Adrenal gland (tissue), 5 donors: ENCODE results near the gene CADM1.

Experiments
- POLR2A ChIP-seq, 2 donors: fragments of 450-650 bp; IDR thresholded peaks; one replicate each; pipeline ENCODE4 v1.6.1; 2017; ENCODE audit warnings: antibody characterized with exemption in 2 of 2, mild to moderate bottlenecking in 2 of 2, moderate library complexity in 1 of 2
- TF ChIP-seq, protein P1 (sequence below), 6 experiments: fragments of 450-650 bp in 4 of 6; fragments of 200-600 bp in 2 of 6; sonication (generic) in 1 of 6; IDR thresholded peaks; 1 replicate in 5 of 6; 2 replicates in 1 of 6; pipeline versions ENCODE4 v1.5.1 to v1.8.0; 2016 to 2021; ENCODE audit warnings: antibody characterized with exemption in 6 of 6, mild to moderate bottlenecking in 2 of 6, moderate library complexity in 1 of 6
- donor health status: DM: no; HTN: no; CAD: no.

DNA sequence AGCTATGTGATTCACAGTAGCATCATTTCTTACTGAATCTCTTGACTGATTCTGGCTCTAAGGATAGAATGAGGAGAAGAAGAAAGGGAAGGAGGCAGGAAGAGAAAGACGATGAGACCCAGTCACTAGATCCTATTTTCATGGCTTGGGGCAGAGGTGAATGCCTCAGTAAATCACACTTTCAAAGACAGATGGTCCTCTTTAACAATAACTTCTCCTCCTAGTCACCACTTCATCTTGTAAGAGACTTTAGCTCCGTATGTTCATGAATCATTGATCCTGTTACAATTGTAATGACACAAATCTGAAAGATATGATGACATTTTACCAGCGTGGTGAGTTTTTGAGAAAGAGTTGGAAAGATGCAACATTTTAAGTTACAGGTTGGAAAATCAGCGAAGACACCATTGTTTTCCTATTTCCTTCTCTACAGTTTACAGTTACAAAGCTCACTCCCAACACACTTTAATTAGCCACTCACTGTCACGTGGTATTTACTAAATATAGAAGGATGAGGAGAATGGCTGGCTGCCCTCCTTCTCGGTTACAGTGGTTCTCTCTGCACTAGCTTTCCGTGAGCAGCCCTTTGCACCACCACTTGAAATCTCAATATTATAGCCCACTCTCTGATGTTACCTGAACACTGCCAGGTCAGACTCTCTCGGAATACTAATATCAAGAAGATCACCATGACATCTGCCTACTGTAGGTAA lies 205.8 kb downstream of the CADM1 start:
- TF ChIP-seq, protein P1, sequence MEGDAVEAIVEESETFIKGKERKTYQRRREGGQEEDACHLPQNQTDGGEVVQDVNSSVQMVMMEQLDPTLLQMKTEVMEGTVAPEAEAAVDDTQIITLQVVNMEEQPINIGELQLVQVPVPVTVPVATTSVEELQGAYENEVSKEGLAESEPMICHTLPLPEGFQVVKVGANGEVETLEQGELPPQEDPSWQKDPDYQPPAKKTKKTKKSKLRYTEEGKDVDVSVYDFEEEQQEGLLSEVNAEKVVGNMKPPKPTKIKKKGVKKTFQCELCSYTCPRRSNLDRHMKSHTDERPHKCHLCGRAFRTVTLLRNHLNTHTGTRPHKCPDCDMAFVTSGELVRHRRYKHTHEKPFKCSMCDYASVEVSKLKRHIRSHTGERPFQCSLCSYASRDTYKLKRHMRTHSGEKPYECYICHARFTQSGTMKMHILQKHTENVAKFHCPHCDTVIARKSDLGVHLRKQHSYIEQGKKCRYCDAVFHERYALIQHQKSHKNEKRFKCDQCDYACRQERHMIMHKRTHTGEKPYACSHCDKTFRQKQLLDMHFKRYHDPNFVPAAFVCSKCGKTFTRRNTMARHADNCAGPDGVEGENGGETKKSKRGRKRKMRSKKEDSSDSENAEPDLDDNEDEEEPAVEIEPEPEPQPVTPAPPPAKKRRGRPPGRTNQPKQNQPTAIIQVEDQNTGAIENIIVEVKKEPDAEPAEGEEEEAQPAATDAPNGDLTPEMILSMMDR (IDR thresholded peaks at IDR 0.05), result no peak
- no peak for TF ChIP-seq POLR2A (IDR thresholded peaks at IDR 0.05)
